Measurements from ENCODE around the gene ZFHX3. TPM values are rescaled to one million over a fixed set of nuclear protein-coding genes. Genes with fewer than 3 reads are reported as not detected.

The ZFHX3 gene
- total and polyA plus RNA-seq, 2 donors (not counting 3 experiments of a cell fraction or from before 2014, with no cell fraction given), result 3.7 to 18.8 TPM

GRCh38 chr16:73057291-73058210 is 9.6 kb upstream of the ZFHX3 start:
- Histone ChIP-seq H4K20me1 (replicated peaks; ENCODE audit: control insufficient read depth, extremely low read depth, insufficient read depth, low read length) (no peaks in the 10 kb centered on the region), H3K36me3 (ENCODE audit: control insufficient read depth in 2 of 2, extremely low read depth in 1 of 2, insufficient read depth in 2 of 2, low read length in 2 of 2) (no peaks in the 10 kb centered on the region), H3K27ac (ENCODE audit: insufficient read depth, low read depth, low read length) (peak overlapping the region; percentile 86), H3K4me3 (replicated peaks in 1 of 3; ENCODE audit: insufficient read depth in 1 of 3, low read depth in 1 of 3, low read length in 3 of 3) (peak overlapping the region; percentile 49 to 88 (median 61)), H3K79me2 (ENCODE audit: control insufficient read depth, insufficient read depth, low read length) (peaks cover 56% of the 10 kb centered on the region), H3K4me1 (ENCODE audit: control insufficient read depth, extremely low read depth, insufficient read depth, low read length) (peaks cover 64% of the 10 kb centered on the region), H3K27me3 (ENCODE audit: control insufficient read depth in 2 of 2, insufficient read depth in 2 of 2, low read length in 2 of 2) (no peaks in the 10 kb centered on the region), H3K4me2 (ENCODE audit: insufficient read depth, low read length) (peak overlapping the region; percentile 98), H3K9me3 (replicated peaks; ENCODE audit: control insufficient read depth, insufficient read depth, low read length) (no peaks in the 10 kb centered on the region), H3K9me1 (replicated peaks; ENCODE audit: control insufficient read depth, extremely low read depth, insufficient read depth, low read length) (no peaks in the 10 kb centered on the region), H3K9ac (replicated peaks; ENCODE audit: extremely low read depth, insufficient read depth, low read length) (peak overlapping the region; percentile 93), H2AFZ (ENCODE audit: low read depth, low read length) (peak overlapping the region; percentile 55)
- FAIRE-seq, result no peak
- peak; percentile 52 for DNase-seq (ENCODE audit: low read depth, low spot score)
- no TSS peak for BruUV-seq (replicated peaks)
- dilution Hi-C loops (cut with MboI; ENCODE audit: extremely low pct_ligation_motif_present, low sequenced_read_pairs) (no loop called here), intact Hi-C loops (cut with micrococcal nuclease) (loop anchor here (1.0 to 10.0 kb wide), 5 partner anchors 115 to 763 kb away; no protein-coding TSS in a partner anchor)
- POLR2A ChIA-PET, result interaction anchor here (0.5 kb wide), 1 partner anchor 139 kb away, joined by 3 read pairs; no protein-coding TSS in a partner anchor
- CTCF ChIA-PET, result interaction anchor here (1.0 to 8.0 kb wide), 8 partner anchors 11 to 816 kb away, joined by 3 to 55 read pairs (median 5); no protein-coding TSS in a partner anchor
- TF ChIP-seq GATA2 (IDR thresholded peaks at IDR 0.05; ENCODE audit: insufficient read depth, insufficient read length, low read depth, low read length), result no peak
- no peak for TF ChIP-seq MAX (IDR thresholded peaks at IDR 0.05; ENCODE audit: insufficient read depth, insufficient read length)
- TF ChIP-seq MYC (IDR thresholded peaks at IDR 0.05; ENCODE audit: low read depth, low read length), result no peak
- no peak for TF ChIP-seq FOS (IDR thresholded peaks at IDR 0.05; ENCODE audit: borderline replicate concordance, insufficient read depth, low read length)
- peak; percentile 53 for TF ChIP-seq POLR2A (IDR thresholded peaks at IDR 0.05; ENCODE audit: low read depth, low read length)
- TF ChIP-seq EZH2 (IDR thresholded peaks at IDR 0.05; ENCODE audit: borderline replicate concordance, low read depth, low read length, severe bottlenecking), result no peak
- no peak for TF ChIP-seq JUN (IDR thresholded peaks at IDR 0.05; ENCODE audit: borderline replicate concordance, insufficient read depth, insufficient read length, low read depth)
- TF ChIP-seq POLR2AphosphoS5 (IDR thresholded peaks at IDR 0.05; ENCODE audit: insufficient read depth, low read depth, low read length), result peak; percentile 69
- peak; percentile 23 to 45 for TF ChIP-seq CTCF (IDR thresholded peaks at IDR 0.05; ENCODE audit: extremely low read depth in 1 of 2, insufficient read depth in 1 of 2, low read depth in 1 of 2, low read length in 2 of 2)

All from endothelial cell of umbilical vein (primary cell).